ENCODE measurements around the gene FAM9C.
"Not testable (repeated sequence)": the region's sequence is repeated elsewhere in the genome, so short reads cannot be mapped to it uniquely, and the experiment has no call there.

FAM9C gene

GRCh38 chrX:13029887-13030771, 14.3 kb downstream of the FAM9C start:
- DNase-seq: no peak

- DNase-seq: no peak
These were observed 14.9 kb downstream of the FAM9C start for GRCh38 chrX:13029637-13029886.

- DNase-seq: no peak
These were observed 15.4 kb downstream of the FAM9C start for GRCh38 chrX:13028871-13029636.

- no peak for DNase-seq
These were observed 17.4 kb downstream of the FAM9C start for GRCh38 chrX:13026877-13027652.

- no peak for DNase-seq
These were observed 19.4 kb downstream of the FAM9C start for GRCh38 chrX:13024986-13025385.

GRCh38 chrX:13023979-13024378, 20.4 kb downstream of the FAM9C start:
- no peak for DNase-seq

- no peak for DNase-seq
These were observed 20.9 kb downstream of the FAM9C start for GRCh38 chrX:13023567-13023966.

GRCh38 chrX:13022926-13023325, 21.5 kb downstream of the FAM9C start:
- DNase-seq: no peak

- DNase-seq: not testable (repeated sequence)
These were observed 27.7 kb downstream of the FAM9C start for GRCh38 chrX:13016731-13017130.

- DNase-seq: no peak
These were observed 28.7 kb downstream of the FAM9C start for GRCh38 chrX:13015536-13016236.

GRCh38 chrX:13014111-13015096, 30.0 kb downstream of the FAM9C start:
- DNase-seq: no peak

GRCh38 chrX:13013363-13014110, 30.9 kb downstream of the FAM9C start:
- DNase-seq: no peak

- no peak for DNase-seq
These were observed 33.9 kb downstream of the FAM9C start for GRCh38 chrX:13010546-13010945.

- no peak for DNase-seq
These were observed 34.6 kb downstream of the FAM9C start for GRCh38 chrX:13009844-13010243.

GRCh38 chrX:13009273-13009672, 35.1 kb downstream of the FAM9C start:
- no peak for DNase-seq

GRCh38 chrX:13008851-13009250, 35.6 kb downstream of the FAM9C start:
- no peak for DNase-seq

GRCh38 chrX:13008189-13008533, 36.3 kb downstream of the FAM9C start:
- no peak for DNase-seq

GRCh38 chrX:13007519-13008188, 36.8 kb downstream of the FAM9C start:
- no peak for DNase-seq

- no peak for DNase-seq
These were observed 38.6 kb downstream of the FAM9C start for GRCh38 chrX:13005661-13006473.

Data from COR-L47 (cell line).